Kidney epithelial cell (primary cell): ENCODE results near the gene OAS1. TPM values are rescaled to one million over a fixed set of nuclear protein-coding genes. Genes with fewer than 3 reads are reported as not detected.

Experiments
- DNase-seq: peaks from one replicate; pipeline ENCODE4 v3.0.0-alpha.2; 2010; ENCODE audit warnings: low read depth
- H3K27me3 ChIP-seq: 2 replicates; pipeline ENCODE4 v1.6.0; 2011; ENCODE audit warnings: low read length; ENCODE audit not compliant: control insufficient read depth, insufficient read depth
- H3K36me3 ChIP-seq: 2 replicates; pipeline ENCODE4 v1.5.1; 2011; ENCODE audit warnings: low read length; ENCODE audit not compliant: control insufficient read depth, insufficient read depth
- H3K4me3 ChIP-seq: 2 replicates; pipeline ENCODE4 v1.5.1; 2011; ENCODE audit warnings: low read depth, mild to moderate bottlenecking, control low read depth, low read length
- CTCF ChIP-seq: IDR thresholded peaks from 2 replicates; pipeline ENCODE4 v1.5.1; 2011; ENCODE audit warnings: mild to moderate bottlenecking, moderate library complexity, low read length, control low read depth, inconsistent platforms; ENCODE audit not compliant: insufficient read depth, poor library complexity, severe bottlenecking
- total RNA-seq: library from RNA; depleted of rRNA; stranded (reverse); fragments of >200 nt; gene quantifications from 2 replicates; pipeline ENCODE4 v1.2.3, GENCODE V29; 2015

Gene OAS1
- total RNA-seq, 1 donor from 2014 or later = 6.0 TPM

GRCh38 chr12:112877006-112877405 lies 29.8 kb upstream of the OAS1 start:
- no peak for TF ChIP-seq CTCF
- H3K27me3 ChIP-seq = peaks cover 15% of the 10 kb centered on the region
- H3K4me3 ChIP-seq = no peak overlapping the region
- no peak for DNase-seq
- H3K36me3 ChIP-seq = no peaks in the 10 kb centered on the region

DNA sequence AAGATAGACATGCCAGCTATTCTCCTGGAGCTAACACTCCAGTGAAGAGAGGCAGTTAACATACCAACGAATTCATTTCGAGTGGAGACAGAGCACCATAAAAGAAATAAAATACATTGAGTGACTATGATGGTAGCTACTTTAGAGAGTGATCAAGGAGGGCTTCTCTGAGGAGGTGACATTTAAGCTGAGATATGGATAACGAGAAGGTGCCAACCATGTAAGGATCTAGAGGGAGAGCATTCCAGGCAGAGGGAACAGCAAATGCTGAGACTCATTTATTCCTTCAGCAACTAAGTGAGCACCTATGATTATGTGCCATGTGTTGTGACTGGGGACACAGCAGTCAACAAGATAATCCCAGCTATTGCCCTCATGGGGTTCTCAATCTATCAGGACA lies 28.3 kb upstream of the OAS1 start:
- no peak for DNase-seq
- peaks cover 15% of the 10 kb centered on the region for H3K27me3 ChIP-seq
- no peak for TF ChIP-seq CTCF

GRCh38 chr12:112879191-112879705 lies 27.5 kb upstream of the OAS1 start:
- no peak for TF ChIP-seq CTCF
- Histone ChIP-seq H3K36me3 (no peaks in the 10 kb centered on the region), H3K27me3 (peaks cover 15% of the 10 kb centered on the region), H3K4me3 (no peak overlapping the region)
- no peak for DNase-seq

More for the DNA sequence above, 28.3 kb upstream of the OAS1 start:
- Histone ChIP-seq H3K36me3 (no peaks in the 10 kb centered on the region), H3K4me3 (no peak overlapping the region)

DNA sequence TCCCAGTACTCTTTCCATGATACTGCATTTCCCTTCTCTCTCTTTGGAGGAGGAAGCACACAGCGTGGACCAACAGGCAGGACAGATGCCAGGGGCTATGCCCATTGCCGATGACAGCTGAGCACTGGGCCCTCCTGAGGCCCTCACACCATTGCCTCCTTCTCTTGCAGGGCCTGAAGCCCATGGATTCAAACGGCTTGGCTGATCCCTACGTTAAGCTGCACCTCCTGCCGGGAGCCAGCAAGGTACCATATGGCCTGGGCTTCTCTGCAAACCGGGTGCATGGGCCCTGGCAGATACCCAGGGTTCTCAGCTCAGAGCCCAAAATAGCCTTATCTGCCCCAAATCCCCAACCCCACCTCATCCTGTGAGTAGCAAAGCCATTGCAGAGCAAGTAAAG lies 25.2 kb upstream of the OAS1 start:
- TF ChIP-seq CTCF = no peak
- H3K36me3 ChIP-seq = no peaks in the 10 kb centered on the region
- H3K4me3 ChIP-seq = no peak overlapping the region
- H3K27me3 ChIP-seq = peaks cover 13% of the 10 kb centered on the region
- DNase-seq = no peak

DNA sequence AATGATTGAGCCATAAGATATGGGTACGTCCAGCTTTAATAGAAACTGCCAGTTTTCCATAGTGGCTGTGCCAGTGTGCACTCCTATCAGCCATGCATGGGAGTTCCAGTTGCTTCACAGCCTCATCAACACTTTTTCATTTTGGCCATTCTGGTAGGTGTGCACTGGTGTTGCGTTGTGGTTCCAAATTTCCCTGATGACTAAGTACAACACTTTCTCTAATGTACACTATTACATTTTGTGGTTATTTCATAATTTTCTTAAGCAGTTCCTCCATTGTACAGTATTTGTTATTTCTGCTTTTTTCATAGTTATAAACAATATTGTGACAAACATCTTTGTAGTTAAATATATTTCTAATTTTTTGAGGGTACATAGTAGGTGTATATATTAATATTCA lies 21.5 kb upstream of the OAS1 start:
- TF ChIP-seq CTCF = no peak
- H3K27me3 ChIP-seq = no peaks in the 10 kb centered on the region

DNA sequence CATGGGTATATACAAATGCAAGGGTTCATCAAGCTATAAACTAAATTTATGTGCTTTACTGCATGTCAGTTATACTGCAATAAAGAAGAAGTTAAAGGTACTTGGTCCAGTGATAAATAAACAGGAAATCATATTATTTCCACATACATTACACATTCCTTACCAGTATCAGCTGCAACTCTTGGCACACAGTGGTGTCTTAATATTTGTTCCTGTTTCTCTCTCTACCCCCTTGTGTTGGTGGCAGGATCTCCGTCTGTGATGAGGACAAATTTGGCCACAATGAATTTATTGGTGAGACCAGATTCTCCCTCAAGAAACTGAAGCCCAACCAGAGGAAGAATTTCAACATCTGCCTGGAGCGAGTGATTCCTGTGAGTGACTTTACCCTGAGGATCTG lies 19.2 kb upstream of the OAS1 start:
- TF ChIP-seq CTCF = no peak
- H3K36me3 ChIP-seq = no peaks in the 10 kb centered on the region

More for the DNA sequence above, 21.5 kb upstream of the OAS1 start:
- H3K36me3 ChIP-seq = no peaks in the 10 kb centered on the region
- no peak overlapping the region for H3K4me3 ChIP-seq
- DNase-seq = no peak

More for the DNA sequence above, 19.2 kb upstream of the OAS1 start:
- no peak for DNase-seq
- Histone ChIP-seq H3K27me3 (no peaks in the 10 kb centered on the region), H3K4me3 (no peak overlapping the region)
